HG02763 (cell line): ENCODE measurements around the gene SPINT2.
"Not testable (repeated sequence)": the region's sequence is repeated elsewhere in the genome, so short reads cannot be mapped to it uniquely, and the experiment has no call there.

ENCODE experiments used
- ATAC-seq: cut with Tn5 transposase; IDR thresholded peaks from one replicate; pipeline ENCODE4 v1.9.1; 2021; ENCODE audit warnings: mild to moderate bottlenecking, moderate library complexity; ENCODE audit not compliant: unreplicated experiment

Gene SPINT2

DNA sequence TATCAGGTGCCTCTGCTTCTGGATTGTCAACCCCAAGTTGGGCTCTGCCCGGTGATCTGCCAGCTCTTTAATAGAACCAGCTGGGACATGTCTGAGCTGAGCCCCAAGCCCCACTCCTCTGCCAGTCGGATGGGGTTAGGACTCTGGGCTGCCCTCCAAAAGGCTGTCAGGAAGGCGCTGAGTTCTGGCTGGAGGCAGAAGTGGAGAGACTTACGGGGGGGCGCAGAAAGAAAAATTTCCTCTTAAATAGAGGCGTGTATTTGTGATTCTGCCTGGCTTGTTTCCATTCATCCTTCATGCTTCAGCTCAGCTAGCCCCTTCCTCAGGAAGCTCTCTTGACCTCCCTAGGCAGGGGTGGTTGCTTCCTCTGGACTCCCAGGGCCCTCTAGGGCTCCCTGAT, 54.3 kb downstream of the SPINT2 start:
- no peak for ATAC-seq

DNA sequence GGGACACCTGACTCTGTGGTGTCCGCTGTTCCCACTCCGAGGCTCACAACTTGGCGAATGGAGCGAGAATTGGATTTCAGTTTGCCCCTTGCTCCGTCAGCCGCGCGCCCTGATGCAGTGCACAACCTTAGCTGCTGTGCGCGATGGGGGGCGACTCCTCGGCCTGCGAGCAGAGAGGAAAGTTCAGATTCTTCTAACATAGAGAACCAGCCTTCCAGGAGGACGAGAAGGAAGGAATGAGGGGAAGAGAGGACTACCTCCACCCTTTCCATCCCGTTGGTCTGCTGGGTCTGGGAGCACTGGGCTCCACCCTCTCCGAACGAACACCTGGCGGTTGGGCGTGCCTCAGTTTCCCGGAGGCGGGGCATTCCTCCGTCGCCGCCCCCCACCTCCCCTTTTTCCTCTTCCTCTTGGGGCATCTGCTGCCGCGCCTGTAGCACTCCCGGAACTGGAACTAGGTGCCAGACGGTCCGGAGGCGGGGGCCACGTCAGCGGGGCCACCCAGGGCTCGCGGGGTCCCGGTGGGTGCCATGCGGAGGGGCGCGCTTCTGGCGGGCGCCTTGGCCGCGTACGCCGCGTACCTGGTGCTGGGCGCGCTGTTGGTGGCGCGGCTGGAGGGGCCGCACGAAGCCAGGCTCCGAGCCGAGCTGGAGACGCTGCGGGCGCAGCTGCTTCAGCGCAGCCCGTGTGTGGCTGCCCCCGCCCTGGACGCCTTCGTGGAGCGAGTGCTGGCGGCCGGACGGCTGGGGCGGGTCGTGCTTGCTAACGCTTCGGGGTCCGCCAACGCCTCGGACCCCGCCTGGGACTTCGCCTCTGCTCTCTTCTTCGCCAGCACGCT, 55.3 kb downstream of the SPINT2 start, which contains the start of gene KCNK6:
KCNK6 (plus strand) TSS at position 425 of the 838 bp plus-strand sequence; CDS start at position 531, 106 bp downstream.
- ATAC-seq = no peak

DNA sequence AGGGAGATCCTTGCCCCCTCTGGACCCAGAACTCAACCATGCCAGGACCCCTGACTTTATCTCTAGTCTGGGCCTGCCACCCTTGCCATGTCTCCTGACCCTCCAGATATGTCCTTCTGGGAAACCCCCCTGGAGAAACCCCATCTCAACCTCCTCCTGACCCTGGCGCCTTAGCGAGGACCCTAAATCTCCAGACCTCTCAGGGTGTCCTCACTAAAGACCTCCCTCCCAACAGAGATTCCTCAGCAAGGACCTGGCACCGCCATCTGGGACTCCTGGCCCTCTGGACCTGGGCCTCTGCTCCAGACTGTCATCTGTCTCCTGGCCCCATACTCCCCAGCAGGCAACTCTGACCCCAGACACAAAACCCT, 56.6 kb downstream of the SPINT2 start:
- no peak for ATAC-seq

DNA sequence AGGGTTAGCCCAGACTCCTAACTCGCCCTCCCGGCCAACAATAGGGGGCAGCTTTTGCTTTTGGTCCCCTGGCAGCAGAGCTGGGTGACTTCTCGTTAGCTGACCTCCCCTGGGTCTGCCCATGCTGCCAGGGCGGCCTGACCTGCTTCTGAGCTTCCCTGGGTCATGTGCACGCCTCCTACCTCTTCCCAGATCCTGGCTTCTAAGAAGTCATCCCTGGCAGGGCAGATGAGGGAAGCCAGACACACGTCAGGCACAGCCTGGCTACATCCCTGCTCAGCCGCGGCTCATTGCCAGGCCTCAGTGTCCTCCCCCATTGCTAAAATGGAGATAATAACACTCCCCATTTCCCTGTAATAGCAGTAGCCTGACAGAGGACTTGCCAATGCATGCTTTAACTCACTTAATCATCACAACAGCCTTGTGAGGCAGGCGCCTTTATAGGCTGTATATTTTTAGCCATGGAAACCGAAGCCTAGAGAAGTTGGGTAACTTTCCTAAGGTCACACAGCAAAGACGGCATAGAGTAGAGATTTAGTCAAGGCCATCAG, 57.3 kb downstream of the SPINT2 start:
- no peak for ATAC-seq

DNA sequence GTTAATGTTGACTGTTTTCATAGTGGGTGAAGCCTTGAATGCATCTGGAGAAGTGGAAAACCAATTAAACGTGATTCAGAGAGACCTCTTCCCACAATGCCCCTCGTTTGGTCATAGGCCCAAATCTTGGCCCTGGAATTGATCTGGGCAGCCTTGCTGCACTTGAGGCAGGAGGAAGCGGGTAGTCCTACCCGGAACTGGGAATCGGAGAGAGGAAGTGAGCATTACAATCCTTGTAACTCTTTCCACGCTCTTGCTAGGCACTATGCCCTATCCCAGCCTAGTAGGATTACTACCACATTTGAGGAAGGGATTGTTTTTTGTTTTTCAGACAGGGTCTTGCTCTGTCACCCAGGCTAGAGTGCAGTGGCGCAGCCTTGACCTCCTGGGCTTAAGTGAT, 58.9 kb downstream of the SPINT2 start:
- no peak for ATAC-seq

DNA sequence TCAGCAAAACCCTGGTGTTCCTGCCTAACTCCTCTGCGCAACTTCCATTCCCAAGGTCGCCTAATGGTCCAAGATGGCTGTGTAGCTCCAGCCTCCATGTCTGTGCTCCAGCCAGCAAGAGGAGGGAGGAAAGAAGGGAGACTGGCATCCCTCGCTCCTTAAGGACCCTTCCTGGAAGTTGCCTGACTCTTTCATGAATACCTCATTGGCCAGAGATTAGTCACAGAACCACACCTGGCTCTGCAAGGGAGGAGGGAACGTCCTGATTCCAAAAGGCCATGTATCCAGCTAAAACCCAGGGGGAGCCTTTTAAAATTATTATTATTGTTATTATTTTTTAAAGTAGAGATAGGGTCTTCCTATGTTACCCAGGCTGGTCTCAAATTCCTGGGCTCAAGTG, 60.1 kb downstream of the SPINT2 start:
- ATAC-seq = no peak

DNA sequence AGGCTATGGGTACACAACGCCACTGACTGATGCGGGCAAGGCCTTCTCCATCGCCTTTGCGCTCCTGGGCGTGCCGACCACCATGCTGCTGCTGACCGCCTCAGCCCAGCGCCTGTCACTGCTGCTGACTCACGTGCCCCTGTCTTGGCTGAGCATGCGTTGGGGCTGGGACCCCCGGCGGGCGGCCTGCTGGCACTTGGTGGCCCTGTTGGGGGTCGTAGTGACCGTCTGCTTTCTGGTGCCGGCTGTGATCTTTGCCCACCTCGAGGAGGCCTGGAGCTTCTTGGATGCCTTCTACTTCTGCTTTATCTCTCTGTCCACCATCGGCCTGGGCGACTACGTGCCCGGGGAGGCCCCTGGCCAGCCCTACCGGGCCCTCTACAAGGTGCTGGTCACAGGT, 62.2 kb downstream of the SPINT2 start:
- no peak for ATAC-seq

DNA sequence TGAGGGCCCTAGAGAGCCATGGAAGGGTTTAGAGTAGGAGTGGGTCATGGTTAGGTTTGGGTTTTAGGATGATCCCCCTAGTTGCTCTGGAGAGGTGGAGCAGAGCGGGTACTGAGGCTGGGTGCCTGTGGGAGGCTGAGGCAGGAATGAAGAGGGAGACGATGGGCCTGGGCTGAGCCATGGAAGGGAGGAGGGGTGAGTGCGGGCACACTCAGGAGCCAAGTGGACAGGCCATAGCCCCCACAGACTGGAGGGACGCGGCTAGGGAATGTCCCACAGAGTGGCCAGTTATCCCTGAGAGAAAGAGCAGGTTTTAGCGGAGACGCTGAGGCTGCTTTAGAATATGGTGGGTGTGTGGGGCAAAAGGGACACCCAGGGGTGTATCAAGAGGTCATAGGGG, 65.3 kb downstream of the SPINT2 start:
- no peak for ATAC-seq

DNA sequence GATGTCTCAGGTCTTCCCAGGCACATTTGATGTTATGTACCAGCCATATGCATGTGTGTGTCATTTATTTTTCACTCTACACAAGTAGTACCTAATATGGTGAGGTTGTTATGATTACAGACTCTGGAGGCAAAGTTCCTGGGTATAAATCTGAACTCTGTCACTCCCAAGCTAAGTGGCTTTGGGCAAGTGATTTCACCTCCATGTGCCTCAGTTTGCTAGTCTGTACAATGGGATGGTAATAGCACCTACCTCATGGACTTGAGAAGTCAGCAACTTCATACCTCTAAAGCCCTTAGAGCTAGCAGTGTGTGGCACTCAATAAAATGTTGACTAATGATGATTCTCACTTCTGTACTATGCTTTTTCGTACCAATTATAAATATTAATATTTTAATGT, 67.4 kb downstream of the SPINT2 start:
- ATAC-seq = no peak

DNA sequence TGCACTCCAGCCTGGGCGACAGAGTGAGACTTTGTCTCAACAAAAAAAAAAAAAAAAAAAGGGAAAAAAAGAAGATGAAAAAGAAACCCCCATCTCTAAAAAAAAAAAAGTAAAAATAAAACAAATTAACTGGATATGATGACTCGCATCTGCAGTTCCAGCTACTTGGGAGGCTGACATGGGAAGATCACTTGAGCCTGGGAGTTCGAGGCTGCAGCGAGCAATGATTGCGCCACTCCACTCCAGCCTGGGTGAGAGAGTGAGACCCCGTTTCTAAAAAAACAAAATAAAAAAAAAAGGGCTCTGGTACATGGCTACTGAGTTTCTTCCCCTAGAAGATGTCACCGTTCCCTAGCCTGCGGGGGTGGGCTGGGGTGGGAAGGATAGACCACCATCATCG, 68.9 kb downstream of the SPINT2 start:
- no peak for ATAC-seq

DNA sequence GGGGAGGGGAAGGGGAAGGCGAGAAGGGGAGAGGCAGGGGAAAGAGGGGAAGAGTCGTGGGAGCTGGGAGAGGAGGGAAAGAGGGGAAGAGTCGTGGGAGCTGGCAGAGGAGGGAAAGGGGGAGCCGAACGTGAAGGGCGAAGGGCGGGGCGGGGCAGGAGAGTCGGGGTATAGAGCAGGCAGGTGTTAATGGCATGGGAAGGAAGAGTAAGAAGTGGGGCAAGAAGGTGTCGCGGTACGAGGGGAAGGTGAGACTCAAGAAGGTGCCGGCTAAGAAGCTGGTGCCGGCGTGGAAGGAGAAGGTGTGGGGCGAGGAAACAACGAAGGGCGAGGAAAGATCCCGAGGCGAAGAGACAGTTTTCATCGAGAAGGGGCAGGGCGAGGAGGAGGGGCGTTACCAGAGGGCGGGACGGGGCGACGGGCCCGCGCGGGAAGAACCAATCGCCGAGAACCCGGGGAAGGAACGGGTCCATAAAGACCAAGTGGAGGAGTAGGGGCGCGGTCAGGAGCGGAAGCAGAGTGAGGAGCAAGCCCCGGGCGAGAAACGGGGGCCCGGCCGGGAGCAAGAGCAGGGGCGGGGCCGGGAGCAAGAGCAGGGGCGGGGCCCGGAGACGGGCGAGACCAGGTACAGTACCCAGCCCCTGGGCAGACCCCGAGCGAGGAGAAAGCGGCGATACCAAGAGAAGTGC, 71.7 kb downstream of the SPINT2 start:
- peak; percentile 73 for ATAC-seq

DNA sequence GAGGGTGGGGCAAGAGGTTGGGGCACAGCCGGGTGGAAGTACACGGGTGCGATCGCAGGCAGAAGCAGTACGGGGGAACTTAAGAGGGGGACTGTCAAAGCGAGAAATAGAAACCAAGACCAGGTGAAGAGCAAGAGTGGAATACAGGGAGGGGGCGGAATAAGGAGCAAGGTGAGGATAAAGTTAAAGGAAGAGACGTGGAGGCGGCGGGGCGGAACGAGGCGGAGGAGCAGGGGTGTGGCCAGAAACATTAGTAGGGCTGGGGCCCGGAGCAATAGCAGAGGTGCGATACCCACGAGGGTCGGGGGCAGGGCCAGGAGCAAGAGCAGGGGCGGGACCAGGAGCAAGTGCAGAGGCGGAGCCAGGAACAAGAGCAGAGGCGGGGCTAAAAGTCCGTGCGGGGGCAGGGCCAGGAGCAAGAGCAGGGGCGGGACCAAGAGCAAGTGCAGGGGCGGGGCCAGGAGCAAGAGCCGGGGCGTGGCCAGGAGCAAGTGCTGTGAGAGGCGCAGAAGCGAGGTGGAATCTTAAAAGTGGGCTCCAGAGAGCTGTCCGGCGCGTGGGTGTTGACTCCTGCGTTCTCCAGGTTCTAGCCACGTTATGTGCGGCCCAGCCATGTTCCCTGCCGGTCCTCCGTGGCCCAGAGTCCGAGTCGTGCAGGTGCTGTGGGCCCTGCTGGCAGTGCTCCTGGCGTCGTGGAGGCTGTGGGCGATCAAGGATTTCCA, 72.4 kb downstream of the SPINT2 start:
- ATAC-seq = peak; percentile 40

DNA sequence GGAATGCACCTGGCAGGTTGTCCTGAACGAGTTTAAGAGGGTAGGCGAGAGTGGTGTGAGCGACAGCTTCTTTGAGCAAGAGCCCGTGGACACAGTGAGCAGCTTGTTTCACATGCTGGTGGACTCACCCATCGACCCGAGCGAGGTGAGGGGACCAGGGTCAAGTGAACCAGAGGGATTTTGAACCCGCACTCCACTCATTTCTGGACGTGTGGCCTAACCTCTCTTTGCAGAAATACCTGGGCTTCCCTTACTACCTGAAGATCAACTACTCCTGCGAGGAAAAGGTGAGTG, 72.9 kb downstream of the SPINT2 start:
- no peak for ATAC-seq

DNA sequence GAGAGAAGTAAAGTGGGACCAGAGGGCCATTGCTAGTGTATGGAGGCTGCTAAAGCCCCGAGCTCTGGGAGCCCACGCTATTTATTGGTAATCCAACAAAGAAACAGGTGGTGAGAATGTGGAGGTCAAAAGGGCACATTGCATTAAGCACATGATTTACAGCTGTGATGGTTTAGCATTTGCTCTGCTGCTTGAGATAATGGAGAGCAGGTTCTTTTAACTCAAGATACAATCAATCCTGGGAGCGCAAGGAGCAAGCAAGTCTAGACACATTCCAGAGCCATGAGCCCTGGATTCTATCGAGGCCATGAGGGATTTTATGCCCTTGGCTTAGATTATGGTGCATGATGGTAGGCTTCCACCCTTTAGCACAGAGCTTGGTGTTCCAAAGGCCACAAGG, 74.6 kb downstream of the SPINT2 start:
- not testable (repeated sequence) for ATAC-seq

DNA sequence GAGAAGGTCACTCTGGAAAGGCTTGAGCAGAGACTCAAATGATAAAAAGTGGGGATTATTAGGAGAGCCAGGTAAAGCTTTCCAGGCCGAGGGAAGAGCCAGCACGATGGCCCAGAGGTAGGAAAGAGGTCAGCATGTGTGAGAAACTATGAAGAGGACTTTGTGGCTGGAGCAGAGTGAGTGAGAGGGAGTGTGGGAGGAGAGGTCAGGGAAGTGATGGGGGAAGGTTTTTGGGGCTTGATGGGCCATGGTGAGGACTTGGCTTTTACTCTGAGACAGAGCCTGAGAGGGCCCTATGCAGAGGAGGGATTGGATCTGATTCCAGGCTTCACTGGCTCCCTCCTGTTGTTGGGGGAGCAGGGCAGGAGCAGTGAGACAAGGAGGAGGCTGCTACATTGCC, 76.6 kb downstream of the SPINT2 start:
- no peak for ATAC-seq
